ENCODE results near the gene MAX. TPM values are rescaled to one million over a fixed set of nuclear protein-coding genes. Genes with fewer than 3 reads are reported as not detected.
A peak's percentile ranks its signal among the peaks of the same experiment; 100 is the strongest.

Gene MAX
- total and polyA plus RNA-seq, 9 of the 15 experiments (the other 6 are each of a cell fraction or from before 2014, with no cell fraction given): 15.4 to 96.5 (median 51.6) TPM

GRCh38 chr14:65042731-65043372 is 59.5 kb downstream of the MAX start (continued):
- TF ChIP-seq ZNF592 (IDR thresholded peaks at IDR 0.05): peak; percentile 57; the same call in 1 of the 2 replicates
- no peak for TF ChIP-seq POLR2H (tag; IDR thresholded peaks at IDR 0.05; ENCODE audit: low read depth)
- peak; percentile 49; the same call in 1 of the 2 replicates for TF ChIP-seq ZEB2 (IDR thresholded peaks at IDR 0.05)
- TF ChIP-seq SMAD1 (IDR thresholded peaks at IDR 0.05; ENCODE audit: low read depth, low read length, partially characterized antibody): peak; percentile 50
- TF ChIP-seq FOXM1 (IDR thresholded peaks at IDR 0.05; ENCODE audit: low read depth): peak; percentile 91
- TF ChIP-seq FOXM1 (CRISPR knock-in tag; IDR thresholded peaks at IDR 0.05; ENCODE audit: low read depth): no peak
- no peak for TF ChIP-seq ZNF407 (IDR thresholded peaks at IDR 0.05; ENCODE audit: low read depth)
- no peak for TF ChIP-seq ZBTB34 (CRISPR knock-in tag; IDR thresholded peaks at IDR 0.05)
- TF ChIP-seq ZNF224 (CRISPR knock-in tag; IDR thresholded peaks at IDR 0.05): no peak
- no peak for TF ChIP-seq ZNF274 (IDR thresholded peaks at IDR 0.05; ENCODE audit: borderline replicate concordance, low read depth, low read length)
- TF ChIP-seq SIN3A (IDR thresholded peaks at IDR 0.05; ENCODE audit: borderline replicate concordance in 2 of 2, control insufficient read depth in 1 of 2, low read depth in 2 of 2, low read length in 2 of 2): no peak
- TF ChIP-seq ZNF23 (CRISPR knock-in tag; IDR thresholded peaks at IDR 0.05): 0 out of 2 replicates have a peak, but pooled peaks have one; percentile 45
- no peak for TF ChIP-seq MYBL2 (IDR thresholded peaks at IDR 0.05; ENCODE audit: low read depth)
- no peak for TF ChIP-seq MYBL2 (CRISPR knock-in tag; IDR thresholded peaks at IDR 0.05; ENCODE audit: borderline replicate concordance)

All from K562 (cell line).